CD4-positive, alpha-beta T cell treated with Interleukin-15 for 1 hour (primary cell): ENCODE data around the gene TSC1.
"Not testable (repeated sequence)": the region's sequence is repeated elsewhere in the genome, so short reads cannot be mapped to it uniquely, and the experiment has no call there.

Experiments used
- DNase-seq: peaks from one replicate; pipeline ENCODE4 v3.0.0-alpha.2; 2020

The TSC1 gene

DNA sequence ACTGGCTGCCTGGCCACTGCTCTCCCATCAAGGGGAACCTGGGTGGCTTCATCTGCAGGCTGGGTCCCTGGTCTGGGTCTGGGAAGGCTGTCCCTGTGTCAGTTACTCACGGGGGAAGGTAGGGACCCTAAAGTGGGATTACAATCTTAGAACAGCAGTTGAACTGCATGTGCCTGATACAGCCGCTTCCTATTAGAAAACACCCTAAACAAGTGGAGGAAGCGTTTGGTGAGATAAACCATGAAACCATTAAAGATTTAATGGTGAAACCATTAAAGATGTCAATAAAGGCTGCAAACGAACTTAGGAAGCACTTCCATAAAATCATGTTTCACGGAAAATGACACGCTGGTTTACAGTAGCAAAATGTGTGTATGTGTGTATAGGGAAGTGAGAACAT lies 31.5 kb upstream of the TSC1 start:
- no peak for DNase-seq

DNA sequence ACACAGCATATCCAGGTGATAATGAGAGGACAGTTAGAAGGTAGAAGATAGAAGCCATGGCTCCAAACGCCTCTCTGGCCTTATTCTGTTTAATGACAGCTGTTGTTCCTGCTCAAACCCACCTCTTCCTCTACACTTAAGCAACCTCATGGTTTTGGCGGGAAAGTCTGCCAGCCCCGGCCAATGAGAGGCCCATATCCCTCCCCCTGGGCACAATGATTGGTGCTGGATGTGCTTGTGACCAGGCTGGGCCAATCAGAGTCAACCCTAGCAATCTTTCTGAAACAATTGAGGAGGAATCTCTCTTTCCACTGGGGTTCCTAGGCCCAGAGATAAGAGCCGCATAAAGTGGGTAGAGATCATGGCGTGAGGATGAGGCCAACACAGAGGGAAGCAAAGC lies 29.3 kb upstream of the TSC1 start:
- no peak for DNase-seq

GRCh38 chr9:132973166-132973565 lies 28.8 kb upstream of the TSC1 start:
- no peak for DNase-seq

GRCh38 chr9:132970324-132971062 lies 26.1 kb upstream of the TSC1 start:
- DNase-seq, result no peak

DNA sequence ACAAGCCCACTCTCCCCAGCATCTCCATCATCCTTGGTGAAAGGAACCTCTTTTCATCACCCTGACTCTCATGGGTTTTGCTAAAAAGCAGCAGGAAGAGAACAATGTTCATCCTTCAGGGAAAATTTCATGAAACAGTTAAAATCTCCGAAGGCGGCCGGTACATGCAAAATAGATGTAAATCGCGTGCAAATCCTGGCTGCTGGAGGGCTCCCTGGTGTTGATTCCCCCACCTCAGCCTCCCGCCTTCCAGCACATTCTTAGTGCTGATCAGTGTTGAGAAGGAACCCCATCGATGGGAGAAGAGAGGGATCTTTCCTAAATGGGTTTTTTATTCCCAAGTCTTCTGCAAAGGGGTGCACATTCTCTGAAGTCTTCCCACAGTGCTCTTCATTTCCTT lies 25.4 kb upstream of the TSC1 start:
- no peak for DNase-seq

DNA sequence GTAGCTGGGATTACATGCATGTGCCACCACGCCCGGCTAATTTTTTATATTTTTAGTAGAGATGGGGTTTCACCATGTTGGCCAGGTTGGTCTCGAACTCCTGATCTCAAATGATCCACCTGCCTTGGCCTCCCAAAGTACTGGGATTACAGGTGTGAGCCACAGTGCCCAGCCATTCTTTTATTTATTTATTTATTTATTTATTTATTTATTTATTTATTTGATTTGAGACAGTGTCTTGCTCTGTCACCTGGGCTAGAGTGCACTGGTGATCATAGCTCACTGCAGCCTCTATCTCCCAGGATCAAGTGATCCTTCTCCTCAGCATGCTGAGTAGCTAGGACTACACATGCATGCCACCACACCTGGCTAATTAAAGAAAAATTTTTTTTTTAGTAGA lies 23.5 kb upstream of the TSC1 start:
- not testable (repeated sequence) for DNase-seq

- DNase-seq, result no peak
Observed at GRCh38 chr9:132965478-132965877, 21.1 kb upstream of the TSC1 start.

GRCh38 chr9:132961002-132961401 lies 16.6 kb upstream of the TSC1 start:
- DNase-seq, result no peak

- no peak for DNase-seq
Observed at GRCh38 chr9:132957805-132958204, 13.4 kb upstream of the TSC1 start.

DNA sequence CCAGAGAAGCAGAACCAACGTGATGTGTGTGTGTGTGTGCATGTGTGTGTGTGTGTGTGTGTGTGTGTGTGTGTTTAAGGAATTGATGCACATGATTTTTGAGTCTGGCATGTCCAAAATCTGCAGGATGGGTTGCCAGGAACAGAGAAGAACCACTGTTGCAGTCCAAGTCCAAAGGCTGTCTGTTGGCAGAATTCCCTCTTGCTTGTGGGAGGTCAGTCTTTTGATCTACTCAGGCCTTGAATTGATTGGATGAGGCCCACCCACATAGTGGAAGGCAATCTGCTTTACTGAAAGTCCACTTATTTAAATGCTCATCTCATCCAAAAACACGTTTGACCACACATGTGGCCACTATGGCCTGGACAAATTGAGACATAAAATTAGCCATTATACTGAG lies 11.4 kb upstream of the TSC1 start:
- no peak for DNase-seq

GRCh38 chr9:132955123-132955522 lies 10.7 kb upstream of the TSC1 start:
- no peak for DNase-seq

DNA sequence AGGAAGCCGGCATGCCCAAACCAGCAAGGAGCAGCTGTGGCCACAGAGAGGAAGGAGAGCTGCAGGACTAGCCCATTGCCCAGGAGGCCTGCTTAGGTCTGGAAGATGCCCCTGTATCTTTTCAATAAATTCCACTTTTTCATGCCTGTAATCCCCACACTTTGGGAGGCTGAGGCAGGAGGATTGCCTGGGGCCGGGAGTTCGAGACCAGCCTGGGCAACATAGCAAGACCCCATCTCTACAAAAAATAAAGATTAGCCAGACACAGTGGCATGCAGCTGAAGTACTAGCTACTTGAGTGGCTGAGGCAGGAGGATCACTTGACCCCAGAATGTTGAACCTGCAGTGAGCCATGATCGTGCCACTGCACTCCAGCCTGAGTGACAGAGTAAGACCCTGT lies 5.3 kb upstream of the TSC1 start:
- no peak for DNase-seq

DNA sequence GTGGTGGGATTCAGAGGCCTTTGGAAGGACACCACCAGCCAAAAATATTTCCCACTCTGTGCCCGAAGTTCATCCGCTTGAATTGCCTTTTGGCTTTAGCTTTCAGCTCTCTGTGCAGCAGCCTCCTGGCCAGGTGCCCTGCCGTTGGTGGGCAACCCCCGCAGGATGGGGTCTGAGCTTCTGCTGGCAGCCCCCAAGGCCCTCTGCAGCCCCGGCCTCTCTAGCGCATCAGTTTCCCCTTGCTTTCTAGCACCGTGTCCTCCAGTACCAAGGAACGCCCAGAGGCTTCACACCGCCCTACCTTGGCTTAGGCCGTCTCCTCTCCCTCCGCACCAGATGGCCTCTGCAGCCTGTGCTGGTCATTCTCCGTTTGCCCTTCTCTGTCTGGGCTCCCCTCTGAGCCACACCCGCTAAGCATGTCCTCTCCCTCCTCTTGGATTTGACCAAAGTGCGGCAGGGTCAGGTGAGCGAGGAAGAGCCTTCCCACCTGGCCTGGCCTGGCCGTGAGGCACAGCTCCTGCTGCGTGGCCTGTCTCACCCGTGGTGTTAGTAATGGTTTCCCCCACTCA lies 4.2 kb upstream of the TSC1 start:
- DNase-seq, result no peak

DNA sequence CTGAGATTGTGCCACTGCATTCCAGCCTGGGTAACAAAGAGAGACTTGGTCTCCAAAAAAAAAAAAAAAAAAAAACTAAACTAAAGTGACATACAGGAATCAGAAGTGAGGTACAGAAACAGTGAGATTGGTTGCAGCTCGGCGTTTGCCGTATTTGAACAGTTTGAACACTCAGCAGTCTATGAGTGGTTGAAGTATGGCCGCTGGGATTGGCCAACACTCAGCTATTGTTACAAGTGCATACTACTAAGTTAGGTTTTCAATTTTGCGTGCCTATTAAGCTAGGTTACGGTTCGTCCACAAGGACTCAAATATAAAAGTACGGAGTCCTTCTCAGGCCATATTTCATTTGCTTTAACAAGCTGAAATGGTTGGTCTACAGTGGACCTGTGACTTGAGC lies 3.3 kb upstream of the TSC1 start:
- DNase-seq, result no peak

DNA sequence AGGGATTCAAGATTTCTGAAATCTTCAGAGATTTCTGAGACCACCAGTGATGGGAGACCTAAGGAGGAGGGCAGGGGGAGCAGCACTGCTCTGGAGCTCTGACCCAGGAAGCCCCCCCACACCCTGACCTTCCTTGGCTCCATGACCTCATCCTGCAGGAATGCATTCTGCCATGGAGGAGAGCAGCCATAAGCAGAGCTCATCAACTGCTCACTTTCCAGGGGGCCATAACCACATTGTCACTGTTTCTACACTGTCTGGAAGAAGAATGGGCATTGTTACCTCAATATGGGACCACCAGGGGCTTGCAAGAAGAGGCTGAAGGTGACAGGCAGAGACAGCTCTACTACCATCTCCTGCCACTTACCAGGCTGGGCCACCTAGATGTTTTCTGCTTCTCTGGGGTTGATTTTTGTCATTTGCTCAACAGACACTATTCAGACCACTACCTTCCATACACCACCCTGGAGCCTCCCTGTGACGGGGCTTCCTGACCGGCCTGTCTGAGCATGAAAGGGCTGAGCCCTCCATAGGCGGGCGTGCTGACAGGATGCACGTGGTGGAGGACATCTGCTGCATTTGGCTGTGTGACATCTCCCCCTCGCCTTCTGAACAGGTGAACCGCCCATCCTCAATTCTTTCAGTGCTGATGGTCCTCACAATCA lies 2.3 kb upstream of the TSC1 start:
- no peak for DNase-seq

DNA sequence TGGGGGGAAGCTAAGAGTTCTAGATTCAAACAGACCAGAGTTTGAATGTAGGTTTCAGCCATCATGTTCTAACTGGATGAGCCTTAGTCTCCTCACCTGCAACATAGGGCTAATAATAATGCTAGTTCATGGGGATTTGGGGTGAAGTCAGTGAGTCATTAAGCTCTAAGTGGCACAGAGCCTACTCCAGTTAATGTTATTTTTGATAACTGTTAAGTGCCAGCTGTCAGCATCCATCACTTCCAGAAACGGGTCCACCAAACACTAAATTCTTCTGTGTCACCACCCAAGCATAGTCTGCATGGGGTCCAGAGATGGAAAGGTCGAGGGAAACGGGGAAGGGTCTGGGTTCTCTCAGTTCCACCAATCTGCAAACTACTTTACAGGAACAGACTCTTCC lies 1.8 kb upstream of the TSC1 start:
- DNase-seq, result no peak

GRCh38 chr9:132945186-132946130 lies 1.0 kb upstream of the TSC1 start:
- DNase-seq, result no peak

GRCh38 chr9:132943651-132944293 lies 644 bp downstream of the TSC1 start:
- no peak for DNase-seq

GRCh38 chr9:132942541-132943182 lies 1.8 kb downstream of the TSC1 start:
- no peak for DNase-seq

- no peak for DNase-seq
Observed at GRCh38 chr9:132939169-132939568, 5.2 kb downstream of the TSC1 start.

DNA sequence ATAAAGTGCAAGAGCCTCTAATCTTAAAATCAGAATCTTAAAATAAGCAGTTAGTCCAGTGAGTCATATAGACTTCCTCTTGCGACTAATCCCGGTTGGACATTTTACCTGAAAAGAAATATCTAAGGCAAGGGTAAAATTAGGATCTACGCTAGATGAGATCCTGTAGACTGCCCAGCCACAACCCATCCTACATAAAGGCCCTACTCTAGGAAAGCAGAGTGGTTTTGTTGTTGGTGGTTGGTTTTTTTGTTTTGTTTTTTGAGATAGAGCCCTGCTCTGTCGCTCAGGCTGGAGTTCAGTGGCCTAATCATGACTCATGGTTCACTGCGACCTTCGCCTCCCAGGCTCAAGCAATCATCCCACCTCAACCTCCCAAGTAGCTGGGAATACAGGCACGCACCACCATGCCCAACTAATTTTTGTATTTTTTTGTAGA lies 6.9 kb downstream of the TSC1 start:
- no peak for DNase-seq

DNA sequence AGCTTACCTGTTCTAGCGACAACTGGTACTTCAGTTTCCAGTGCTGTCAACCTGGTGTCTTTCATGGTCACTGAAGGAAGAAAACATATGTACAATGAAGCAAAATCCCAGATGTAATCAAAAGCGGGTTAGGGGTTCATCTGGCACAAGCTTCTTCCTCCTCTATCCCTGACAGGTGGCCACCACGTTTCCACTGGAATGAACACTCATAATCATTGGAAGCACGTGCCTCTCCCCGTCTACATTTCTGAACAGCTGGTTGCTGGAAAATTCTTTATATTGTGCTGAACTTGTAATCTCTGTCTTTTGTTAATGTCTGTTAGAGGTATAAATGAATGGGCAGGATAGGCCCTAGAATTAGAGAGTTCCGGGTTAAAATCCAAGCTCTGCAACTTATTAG lies 9.4 kb downstream of the TSC1 start:
- no peak for DNase-seq
